ENCODE data around the gene SLC9A5.

SLC9A5 gene

DNA sequence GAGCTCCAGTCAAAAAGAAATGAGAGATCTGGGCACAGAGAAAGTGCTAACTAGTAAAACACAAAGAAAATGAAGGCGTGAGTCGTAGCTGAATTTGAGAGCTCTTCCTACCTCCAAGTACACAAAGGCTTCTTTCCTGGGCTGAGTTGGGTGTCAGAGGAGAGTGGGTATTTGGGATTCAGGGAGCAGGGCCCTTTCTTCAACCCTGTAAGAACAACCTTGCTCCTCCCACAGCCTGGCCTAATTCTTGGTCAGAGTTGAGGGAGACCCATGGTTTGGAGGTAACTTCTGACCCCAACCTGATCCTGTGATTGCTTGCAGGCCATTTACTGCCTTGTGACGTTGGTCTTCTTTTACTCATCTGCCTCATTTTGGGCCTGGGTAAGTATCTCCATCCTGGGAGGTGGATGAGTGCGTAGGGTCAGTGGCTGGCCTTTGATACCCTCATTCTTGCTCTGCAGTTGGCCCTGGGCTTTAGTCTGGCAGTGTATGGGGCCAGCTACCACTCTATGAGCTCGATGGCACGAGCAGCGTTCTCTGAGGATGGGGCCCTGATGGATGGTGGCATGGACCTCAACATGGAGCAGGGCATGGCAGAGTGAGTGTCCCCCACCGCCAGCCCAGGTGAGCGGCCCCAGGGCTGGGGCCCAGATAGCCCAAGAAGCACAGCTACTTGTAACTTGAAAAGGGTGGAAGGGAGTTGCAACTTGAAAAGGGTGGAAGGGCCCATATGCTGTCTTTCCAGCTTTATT is 20.6 kb upstream of the SLC9A5 start:
- H3K4me3 ChIP-seq = peak overlapping the region; percentile 94
- H3K36me3 ChIP-seq (replicated peaks) = peaks cover 38% of the 10 kb centered on the region

DNA sequence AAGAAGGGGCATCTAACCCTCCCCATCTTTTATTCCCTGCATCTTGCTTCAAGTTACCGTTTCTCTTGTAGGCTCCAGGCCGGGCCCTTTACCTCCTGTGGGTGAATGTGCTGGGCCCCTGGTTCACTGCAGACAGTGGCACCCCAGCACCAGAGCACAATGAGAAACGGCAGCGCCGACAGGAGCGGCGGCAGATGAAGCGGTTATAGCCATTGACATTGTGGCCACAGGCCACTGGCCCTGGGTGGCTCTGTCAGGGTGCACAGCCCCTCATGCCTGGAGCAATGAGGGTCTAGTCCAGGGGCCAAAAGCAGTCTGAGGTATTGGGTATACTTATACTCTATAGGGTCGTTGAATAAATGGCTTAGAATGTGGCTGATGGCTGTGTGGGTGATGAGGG is 19.9 kb upstream of the SLC9A5 start:
- in situ Hi-C loops (cut with MboI; ENCODE audit: low sequenced_read_pairs) = no loop called here
- no peak for DNase-seq (ENCODE audit: low spot score in 2 of 2)
- peaks cover 2% of the 10 kb centered on the region; the same call in 1 of the 2 replicates for H3K9me3 ChIP-seq
- peaks cover 5% of the 10 kb centered on the region for H3K4me1 ChIP-seq
- no peaks in the 10 kb centered on the region for H3K27me3 ChIP-seq (ENCODE audit: low read depth)
- H3K36me3 ChIP-seq (replicated peaks) = peaks cover 42% of the 10 kb centered on the region
- H3K4me3 ChIP-seq = no peak overlapping the region

More for the DNA sequence above, 20.6 kb upstream of the SLC9A5 start:
- H3K4me1 ChIP-seq = peaks cover 5% of the 10 kb centered on the region
- DNase-seq (ENCODE audit: low spot score in 2 of 2) = no peak
- no peaks in the 10 kb centered on the region for H3K27me3 ChIP-seq (ENCODE audit: low read depth)
- in situ Hi-C loops (cut with MboI; ENCODE audit: low sequenced_read_pairs) = no loop called here
- peaks cover 2% of the 10 kb centered on the region; the same call in 1 of the 2 replicates for H3K9me3 ChIP-seq

DNA sequence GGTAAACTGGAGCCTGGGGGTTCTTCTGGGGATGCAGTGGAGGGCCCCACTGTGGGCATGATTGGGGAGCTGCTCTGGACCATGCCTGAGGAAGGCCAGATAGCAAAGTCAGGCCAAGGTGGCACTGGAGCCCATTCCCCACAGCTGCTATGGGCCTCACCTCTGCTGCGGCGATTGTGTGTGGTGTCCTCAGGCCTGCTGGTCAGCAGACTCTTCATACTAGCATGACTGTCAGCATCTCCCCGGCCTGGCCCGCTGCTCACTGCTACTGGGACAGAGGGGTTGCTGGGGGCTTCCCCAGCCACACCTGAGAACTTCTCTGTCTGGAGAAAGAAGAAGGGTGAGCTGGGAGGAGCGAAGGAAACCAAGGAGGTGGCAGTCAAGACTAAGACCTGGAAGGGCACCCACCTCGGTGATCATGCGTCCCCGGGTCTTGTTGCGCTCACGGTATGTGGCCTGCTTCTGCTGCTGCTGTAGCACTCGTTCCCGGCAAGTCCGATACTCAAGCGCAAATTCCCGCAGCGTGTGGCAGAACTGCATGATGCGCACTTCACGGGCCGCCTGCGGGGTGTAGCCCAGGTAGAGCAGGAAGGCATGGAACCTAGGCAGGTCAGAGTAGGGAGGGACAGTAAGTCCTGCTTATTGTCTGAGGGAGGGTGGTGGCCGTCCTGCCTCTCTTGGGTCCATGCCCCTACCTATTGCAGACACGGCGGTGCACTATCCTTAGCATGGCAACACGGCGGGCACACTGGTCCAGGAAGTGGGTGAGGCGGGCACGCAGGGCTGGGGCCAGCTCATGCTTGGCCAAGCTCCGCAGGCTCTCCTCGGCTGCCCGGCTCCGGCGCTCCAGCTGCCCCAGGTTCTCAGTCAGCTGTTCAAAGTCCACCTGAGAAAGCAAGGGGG is 18.6 kb upstream of the SLC9A5 start:
- no peak for DNase-seq (ENCODE audit: low spot score in 2 of 2)
- Histone ChIP-seq H3K27me3 (ENCODE audit: low read depth) (no peaks in the 10 kb centered on the region), H3K4me1 (peaks cover 5% of the 10 kb centered on the region), H3K36me3 (replicated peaks) (peaks cover 42% of the 10 kb centered on the region), H3K4me3 (no peak overlapping the region), H3K9me3 (peaks cover 2% of the 10 kb centered on the region; the same call in 1 of the 2 replicates)
- in situ Hi-C loops (cut with MboI; ENCODE audit: low sequenced_read_pairs) = no loop called here

DNA sequence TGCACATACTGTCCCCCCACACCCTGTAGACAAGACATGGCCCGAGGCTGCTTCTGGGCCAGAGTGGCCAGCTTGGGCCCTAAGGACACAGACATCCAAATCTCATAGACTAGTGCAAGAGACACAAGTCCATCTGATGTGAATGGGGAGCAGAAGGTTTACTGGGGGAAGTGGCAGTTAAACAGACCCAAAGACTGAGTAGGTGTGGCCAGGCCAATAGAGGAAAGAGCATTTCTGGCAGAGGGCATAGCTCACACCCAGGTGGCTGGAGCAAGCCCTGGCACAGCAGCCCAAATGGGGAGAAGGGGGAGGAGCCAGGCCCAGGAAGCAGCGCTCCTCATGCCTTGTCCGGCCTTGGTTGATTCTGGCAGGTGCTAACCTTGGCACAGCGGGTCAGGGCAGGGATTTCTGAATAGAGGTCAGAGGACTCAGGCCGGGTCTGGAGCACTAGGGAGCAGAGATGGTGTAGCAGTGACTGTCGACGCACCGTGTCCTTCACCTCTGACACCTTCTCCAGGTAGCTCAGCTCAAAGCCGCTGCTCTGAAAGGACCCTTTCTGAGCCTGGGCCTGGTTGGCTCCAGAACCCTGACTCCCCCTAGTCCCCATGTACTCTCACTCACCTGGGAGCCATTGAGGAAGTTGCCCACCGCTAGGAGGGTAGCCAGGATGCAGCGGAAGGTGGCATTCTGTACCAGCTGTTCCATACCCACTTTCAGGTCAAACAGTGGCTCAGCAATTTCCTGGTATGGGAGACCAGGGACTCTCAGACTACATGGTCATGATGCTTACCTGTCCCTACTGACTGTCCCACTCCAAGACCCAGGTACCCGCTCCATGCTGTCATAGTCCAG is 17.7 kb upstream of the SLC9A5 start:
- peaks cover 5% of the 10 kb centered on the region for H3K4me1 ChIP-seq
- H3K9me3 ChIP-seq = peaks cover 2% of the 10 kb centered on the region; the same call in 1 of the 2 replicates
- H3K4me3 ChIP-seq = no peak overlapping the region
- in situ Hi-C loops (cut with MboI; ENCODE audit: low sequenced_read_pairs) = no loop called here
- H3K36me3 ChIP-seq (replicated peaks) = peaks cover 46% of the 10 kb centered on the region
- H3K27me3 ChIP-seq (ENCODE audit: low read depth) = no peaks in the 10 kb centered on the region
- DNase-seq (ENCODE audit: low spot score in 2 of 2) = no peak

DNA sequence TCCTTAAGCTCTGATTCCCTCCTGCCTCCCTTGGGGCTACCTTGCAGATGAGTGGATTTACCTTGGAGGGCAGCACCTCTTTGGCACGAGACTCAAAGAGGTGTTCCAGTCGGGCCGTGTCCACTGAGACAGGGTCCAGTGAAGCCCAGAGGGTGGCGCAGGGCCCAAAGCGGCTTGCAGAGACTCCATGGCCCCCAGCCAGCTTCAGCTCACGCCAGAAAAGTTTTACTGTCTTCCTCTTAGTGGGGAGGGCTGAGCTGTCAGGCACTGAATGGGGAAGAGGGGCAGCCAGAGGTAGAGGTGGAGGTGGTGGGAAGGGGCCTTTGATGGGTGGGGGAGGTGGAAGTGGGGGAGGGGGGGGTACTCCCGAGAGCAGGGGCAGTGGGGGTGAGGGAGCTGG is 15.2 kb upstream of the SLC9A5 start:
- no peak for DNase-seq (ENCODE audit: low spot score in 2 of 2)
- no peaks in the 10 kb centered on the region for H3K27me3 ChIP-seq (ENCODE audit: low read depth)
- no peaks in the 10 kb centered on the region for H3K4me1 ChIP-seq
- H3K36me3 ChIP-seq (replicated peaks) = peaks cover 57% of the 10 kb centered on the region
- no peak overlapping the region for H3K4me3 ChIP-seq
- in situ Hi-C loops (cut with MboI; ENCODE audit: low sequenced_read_pairs) = no loop called here
- H3K9me3 ChIP-seq = no peaks in the 10 kb centered on the region

DNA sequence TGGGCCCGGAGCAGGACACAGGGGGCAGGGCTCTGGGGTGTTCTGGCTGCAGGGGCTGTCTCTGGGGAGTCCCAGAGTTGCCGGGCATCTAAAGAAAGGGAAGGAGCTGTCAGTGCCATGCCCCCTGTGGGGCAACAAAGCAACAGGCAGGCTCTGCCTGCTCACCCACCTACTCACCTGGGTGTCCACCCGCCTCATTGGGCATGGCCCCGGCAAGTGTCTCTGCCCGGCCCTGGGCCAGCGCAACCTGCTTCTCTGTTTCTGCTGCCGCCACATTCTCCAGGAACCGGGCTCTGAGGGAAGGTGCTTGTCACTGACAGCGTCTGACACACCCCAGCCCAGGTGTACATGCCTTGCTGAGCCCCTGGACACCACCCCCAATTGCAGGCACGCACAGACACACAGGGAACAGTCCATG is 14.6 kb upstream of the SLC9A5 start:
- no peak for DNase-seq (ENCODE audit: low spot score in 2 of 2)
- Histone ChIP-seq H3K9me3 (no peaks in the 10 kb centered on the region), H3K36me3 (replicated peaks) (peaks cover 51% of the 10 kb centered on the region), H3K4me3 (no peak overlapping the region), H3K27me3 (ENCODE audit: low read depth) (no peaks in the 10 kb centered on the region), H3K4me1 (no peaks in the 10 kb centered on the region)
- in situ Hi-C loops (cut with MboI; ENCODE audit: low sequenced_read_pairs) = no loop called here

DNA sequence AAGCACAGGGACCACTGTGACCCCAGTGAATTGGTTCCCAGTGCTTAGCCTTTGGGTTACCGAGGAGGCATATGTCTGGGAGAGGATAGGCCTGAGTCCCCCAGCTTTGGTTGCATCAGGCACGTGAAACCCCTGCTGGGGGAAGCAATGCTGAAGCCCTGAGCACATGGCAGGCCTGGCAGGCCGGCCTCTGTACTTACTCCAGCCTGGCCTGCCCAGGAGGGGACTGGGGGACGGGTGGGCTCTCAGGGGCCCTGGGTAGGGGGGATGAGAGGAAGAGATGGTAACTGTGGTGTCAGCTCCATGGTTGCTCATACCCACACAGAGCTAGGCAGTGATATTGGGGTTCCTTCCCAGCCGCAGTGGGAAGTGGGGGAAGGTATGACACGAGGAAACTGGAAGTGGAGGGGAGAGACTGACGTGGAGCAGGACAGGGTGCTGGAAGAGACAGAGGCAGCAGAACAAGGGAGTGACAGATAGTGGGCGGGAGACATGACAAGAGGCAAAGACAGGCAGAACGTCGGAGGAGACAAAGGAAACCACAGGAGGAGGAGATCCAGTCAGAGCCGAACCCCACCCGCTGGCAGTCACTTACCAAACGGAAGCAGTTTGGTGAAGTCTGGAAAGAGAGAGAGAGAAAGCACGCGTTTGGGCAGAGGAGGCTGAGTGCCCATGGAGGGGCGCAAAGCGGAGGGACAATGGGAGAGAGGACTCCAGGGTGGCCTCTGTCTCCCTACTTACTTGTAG is 12.8 kb upstream of the SLC9A5 start:
- Histone ChIP-seq H3K9me3 (no peaks in the 10 kb centered on the region), H3K36me3 (replicated peaks) (peaks cover 36% of the 10 kb centered on the region), H3K27me3 (ENCODE audit: low read depth) (no peaks in the 10 kb centered on the region), H3K4me1 (no peaks in the 10 kb centered on the region), H3K4me3 (no peak overlapping the region)
- no peak for DNase-seq (ENCODE audit: low spot score in 2 of 2)
- in situ Hi-C loops (cut with MboI; ENCODE audit: low sequenced_read_pairs) = no loop called here

DNA sequence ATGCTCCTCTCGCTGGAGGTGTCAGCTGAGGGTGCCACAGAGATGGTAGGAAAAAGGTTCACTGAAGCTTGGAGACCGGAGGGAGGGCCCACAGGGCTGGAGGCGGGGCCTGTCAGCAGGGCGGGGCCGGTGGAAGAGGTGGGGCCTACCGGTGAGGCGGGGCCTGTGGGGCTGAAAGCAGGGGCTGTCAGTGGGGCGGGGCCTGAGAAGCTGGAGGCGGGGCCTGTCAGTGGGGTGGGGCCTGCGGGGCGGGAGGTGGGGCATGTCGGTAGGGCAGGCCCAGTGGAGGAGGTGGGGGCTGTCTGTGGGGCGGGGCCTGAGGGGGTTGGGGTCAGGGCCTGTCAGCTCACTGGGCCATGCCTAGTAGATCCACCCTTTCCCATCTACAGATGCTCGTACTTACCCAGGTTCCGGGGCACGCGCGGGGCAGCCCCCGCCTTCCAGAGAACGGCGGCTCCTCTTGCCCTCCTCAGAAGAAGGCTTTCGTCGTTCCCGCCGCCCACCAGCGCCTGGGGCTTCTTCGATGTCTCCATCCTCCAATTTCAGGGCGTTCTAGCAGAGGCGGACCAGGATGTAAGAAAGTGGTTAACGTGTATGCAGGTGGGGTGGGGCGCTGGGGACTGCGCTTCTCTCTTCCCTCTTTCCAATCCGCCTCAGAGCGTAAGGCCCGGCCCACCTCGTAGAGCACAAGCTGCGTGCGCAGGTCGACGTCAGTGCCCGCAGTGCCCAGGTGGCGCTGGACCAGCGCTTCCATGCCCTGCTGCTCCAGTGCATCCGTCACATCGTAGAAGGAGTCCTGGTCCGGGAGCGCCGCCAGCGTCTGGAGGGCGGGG is 12.0 kb upstream of the SLC9A5 start:
- Histone ChIP-seq H3K4me1 (no peaks in the 10 kb centered on the region), H3K27me3 (ENCODE audit: low read depth) (no peaks in the 10 kb centered on the region), H3K4me3 (no peak overlapping the region), H3K9me3 (no peaks in the 10 kb centered on the region), H3K36me3 (replicated peaks) (peaks cover 28% of the 10 kb centered on the region)
- peak; percentile 46 to 89 for DNase-seq (ENCODE audit: low spot score in 2 of 2)
- in situ Hi-C loops (cut with MboI; ENCODE audit: low sequenced_read_pairs) = no loop called here

DNA sequence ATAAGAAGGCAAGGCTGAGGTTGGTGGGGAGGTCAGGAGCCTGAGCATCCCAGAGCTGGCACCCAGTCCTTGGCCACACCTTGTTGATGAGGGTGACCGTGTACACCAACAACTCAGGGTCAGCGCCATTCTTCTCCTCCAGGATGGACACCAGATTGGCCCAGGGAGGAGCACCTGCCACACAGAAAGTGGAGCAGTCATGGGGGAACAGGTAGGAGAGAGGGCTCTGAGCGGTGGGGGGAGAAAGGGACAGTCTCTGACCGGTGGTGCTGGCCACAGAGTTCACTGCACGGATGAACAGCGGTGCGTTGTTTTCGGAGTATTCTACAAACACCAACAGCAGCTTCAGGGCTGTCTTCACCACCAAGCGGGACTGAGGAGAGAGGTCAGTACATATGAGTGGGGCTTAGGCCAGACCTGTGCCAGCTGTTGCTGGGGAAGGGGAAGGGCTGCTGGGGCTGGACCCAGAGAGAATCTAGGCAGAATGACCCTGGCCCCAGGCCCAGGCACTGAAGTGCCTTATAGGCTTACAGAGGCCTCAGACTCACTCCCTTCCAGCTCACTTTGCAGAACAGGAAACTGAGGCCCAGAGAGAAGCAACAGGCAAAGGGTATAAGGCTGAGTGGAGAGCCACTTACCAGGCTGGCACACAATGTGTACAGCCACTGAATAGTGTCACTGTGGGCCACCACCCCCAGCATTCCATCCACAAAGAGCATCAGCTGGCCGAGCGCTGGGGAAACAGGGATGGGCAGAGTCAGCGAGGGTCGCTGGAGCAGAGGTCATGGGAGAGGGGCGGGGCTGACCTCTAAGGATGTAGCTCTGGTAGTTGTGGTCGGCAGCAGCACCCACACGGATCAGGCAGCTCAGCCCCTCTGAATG is 11.1 kb upstream of the SLC9A5 start:
- no peak overlapping the region for H3K4me3 ChIP-seq
- no peaks in the 10 kb centered on the region for H3K9me3 ChIP-seq
- in situ Hi-C loops (cut with MboI; ENCODE audit: low sequenced_read_pairs) = no loop called here
- H3K27me3 ChIP-seq (ENCODE audit: low read depth) = no peaks in the 10 kb centered on the region
- H3K36me3 ChIP-seq (replicated peaks) = peaks cover 26% of the 10 kb centered on the region
- DNase-seq (ENCODE audit: low spot score in 2 of 2) = no peak
- H3K4me1 ChIP-seq = no peaks in the 10 kb centered on the region

DNA sequence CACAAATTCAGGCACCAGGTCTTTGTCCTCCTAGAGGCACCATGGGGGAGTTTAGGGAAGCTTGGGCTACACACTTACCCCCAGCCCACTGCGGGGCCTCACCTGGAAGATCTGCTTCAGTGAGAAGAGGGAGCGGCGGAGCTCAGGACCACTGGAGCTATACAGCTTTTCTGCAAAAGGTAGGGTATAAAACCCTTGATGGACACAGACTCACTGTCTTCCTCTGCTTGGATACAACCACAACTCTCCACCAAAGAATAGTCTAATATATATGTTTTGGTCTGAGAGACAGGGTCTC is 10.6 kb upstream of the SLC9A5 start:
- H3K4me1 ChIP-seq = no peaks in the 10 kb centered on the region
- in situ Hi-C loops (cut with MboI; ENCODE audit: low sequenced_read_pairs) = no loop called here
- H3K36me3 ChIP-seq (replicated peaks) = peaks cover 25% of the 10 kb centered on the region

DNA sequence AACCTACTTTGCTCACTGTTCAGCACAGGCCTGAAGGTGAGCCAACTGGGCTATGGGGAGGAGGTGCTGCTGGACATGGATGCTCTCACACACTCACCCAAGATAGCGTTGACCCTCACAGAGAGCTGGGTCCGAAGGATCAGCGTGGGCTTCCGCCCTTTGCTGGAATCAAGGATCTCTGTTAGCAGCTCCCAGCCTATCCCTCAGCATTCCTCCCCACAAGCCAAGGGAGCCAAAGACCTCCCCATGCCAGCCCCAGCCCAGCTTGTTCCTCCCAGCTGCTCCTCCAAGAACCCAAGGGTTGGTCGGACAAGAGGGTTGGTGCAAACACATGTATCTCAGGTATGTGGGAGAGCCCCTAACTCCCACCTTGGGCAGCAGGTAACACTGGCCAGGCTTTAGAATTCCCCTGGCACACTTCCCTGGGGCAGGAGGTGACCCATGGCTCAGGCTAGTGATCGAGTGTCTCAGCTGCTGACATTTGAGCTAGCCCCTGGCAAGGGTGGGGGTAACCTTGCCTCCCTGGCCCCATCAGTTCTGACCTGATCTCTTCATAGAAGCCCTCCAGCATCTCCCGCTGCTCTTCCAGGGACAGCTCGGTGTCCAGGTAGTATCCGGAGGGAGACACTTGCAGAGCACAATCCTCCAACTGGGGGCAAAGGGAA is 9.8 kb upstream of the SLC9A5 start:
- Histone ChIP-seq H3K4me3 (no peak overlapping the region), H3K36me3 (replicated peaks) (peaks cover 21% of the 10 kb centered on the region), H3K27me3 (ENCODE audit: low read depth) (no peaks in the 10 kb centered on the region), H3K4me1 (no peaks in the 10 kb centered on the region), H3K9me3 (no peaks in the 10 kb centered on the region)
- in situ Hi-C loops (cut with MboI; ENCODE audit: low sequenced_read_pairs) = no loop called here
- no peak for DNase-seq (ENCODE audit: low spot score in 2 of 2)

More for the DNA sequence above, 10.6 kb upstream of the SLC9A5 start:
- Histone ChIP-seq H3K9me3 (no peaks in the 10 kb centered on the region), H3K4me3 (no peak overlapping the region), H3K27me3 (ENCODE audit: low read depth) (no peaks in the 10 kb centered on the region)
- no peak for DNase-seq (ENCODE audit: low spot score in 2 of 2)

All from HAP-1 (cell line).